GM21529 (cell line): ENCODE data around the gene GLB1L3.
A peak's percentile ranks its signal among the peaks of the same experiment; 100 is the strongest.
"Not testable (repeated sequence)": the region's sequence is repeated elsewhere in the genome, so short reads cannot be mapped to it uniquely, and the experiment has no call there.

Experiments used
- ATAC-seq: cut with Tn5 transposase; IDR thresholded peaks from one replicate; pipeline ENCODE4 v1.9.1; 2021; ENCODE audit not compliant: unreplicated experiment

The GLB1L3 gene

DNA sequence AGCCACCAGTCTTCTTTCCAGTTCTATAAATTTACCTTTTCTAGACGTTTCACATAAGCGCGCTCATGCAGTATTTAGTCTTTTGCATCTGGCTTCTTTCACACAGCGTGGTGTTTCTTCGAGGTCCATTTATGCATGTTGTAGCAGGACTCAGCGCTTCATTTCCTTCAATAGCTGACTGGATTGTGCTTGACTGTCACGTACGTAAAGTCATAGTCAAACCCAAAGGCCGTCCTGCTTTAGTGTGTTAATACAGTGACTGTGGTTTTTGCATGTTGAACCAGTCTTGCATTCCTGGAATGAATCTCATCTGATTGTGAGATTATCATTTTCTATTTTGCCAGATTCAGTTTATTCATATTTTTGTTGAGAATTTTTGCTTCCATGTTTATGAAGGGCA, 18.5 kb downstream of the GLB1L3 start:
- ATAC-seq, result no peak

DNA sequence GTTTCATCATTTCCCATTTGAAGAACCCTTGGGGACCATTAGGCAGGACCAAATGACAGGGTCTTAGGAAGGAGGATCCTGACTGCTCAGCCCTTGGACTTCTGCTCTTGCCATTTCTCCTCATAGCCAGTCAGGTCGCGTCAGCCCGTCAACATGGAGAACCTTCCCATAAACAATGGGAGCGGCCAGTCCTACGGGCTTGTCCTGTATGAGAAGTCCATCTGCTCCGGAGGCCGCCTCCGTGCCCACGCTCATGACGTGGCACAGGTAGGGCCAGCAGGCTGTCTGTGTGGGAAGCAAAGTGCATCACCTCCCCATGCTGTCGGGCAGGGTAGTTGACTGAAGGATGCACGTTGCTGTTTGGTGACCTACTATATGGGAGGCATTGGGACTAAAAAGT, 36.0 kb downstream of the GLB1L3 start:
- no peak for ATAC-seq

DNA sequence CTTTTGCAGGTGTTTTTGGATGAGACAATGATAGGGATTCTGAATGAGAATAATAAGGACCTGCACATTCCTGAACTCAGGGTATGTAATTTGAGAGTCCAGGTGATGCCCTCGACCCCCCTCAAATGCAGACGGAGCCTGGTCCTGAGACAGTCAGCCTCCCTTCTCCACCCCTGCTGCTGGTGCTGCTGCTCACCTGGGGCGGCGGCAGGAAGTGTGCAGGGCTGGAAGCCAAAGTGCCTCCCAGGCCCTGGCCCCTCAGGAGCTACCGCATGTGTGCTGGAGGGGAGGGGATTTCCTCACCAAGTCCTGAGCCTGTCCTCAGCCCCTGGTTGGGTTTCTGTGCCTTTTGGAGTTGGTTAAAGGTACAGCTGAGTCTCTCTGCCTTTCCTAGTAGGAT, 36.6 kb downstream of the GLB1L3 start:
- no peak for ATAC-seq

DNA sequence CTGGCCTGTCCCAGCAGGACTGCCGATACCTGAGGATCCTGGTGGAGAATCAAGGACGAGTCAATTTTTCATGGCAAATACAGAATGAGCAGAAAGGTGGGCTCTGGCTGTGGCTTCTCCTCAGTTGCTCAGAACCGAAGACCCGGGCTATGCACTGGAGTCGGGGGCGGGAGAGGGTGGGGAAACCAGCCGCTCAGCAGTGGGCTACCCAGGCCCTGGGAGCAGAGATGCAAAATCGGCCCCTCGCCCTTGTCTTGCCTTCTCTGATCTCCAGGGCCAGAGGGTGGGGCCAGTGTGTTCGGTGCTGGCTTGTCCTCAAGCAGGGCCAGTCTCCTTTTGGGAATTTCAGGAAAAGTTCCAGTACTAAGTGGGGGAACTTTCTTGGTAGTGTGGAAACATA, 37.2 kb downstream of the GLB1L3 start:
- no peak for ATAC-seq

DNA sequence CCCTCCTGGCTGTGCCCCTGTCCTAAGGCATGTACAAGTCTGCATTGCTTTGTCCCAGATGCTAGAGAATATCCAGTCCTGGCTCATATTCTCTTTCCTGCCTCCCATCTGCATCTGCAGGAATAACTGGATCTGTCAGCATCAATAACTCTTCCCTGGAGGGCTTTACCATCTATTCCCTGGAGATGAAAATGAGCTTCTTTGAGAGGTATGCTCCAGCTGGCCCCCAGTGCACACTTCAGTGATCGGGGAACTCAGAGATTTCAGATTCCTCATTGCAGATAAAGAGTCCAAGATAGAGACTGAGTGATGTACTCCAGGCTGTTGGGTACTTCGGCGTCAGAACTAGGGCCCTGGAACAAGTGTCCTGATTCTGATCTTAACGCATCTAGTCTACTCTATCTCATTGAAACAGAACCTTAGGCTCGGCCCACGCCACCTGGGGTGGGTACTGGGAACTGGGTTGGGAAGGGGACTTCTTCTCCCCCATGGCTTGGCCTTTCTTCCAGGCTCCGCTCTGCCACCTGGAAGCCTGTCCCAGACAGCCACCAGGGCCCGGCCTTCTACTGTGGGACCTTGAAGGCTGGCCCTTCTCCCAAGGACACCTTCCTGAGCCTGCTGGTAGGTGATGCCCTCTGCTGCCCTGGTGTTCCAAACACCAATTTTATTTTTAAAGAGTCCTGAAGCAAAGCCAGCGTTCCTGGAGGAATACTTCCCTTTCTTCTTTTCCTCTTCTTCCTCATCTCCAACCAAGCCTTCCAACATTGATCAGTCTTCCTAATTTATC, 37.8 kb downstream of the GLB1L3 start:
- ATAC-seq, result no peak

DNA sequence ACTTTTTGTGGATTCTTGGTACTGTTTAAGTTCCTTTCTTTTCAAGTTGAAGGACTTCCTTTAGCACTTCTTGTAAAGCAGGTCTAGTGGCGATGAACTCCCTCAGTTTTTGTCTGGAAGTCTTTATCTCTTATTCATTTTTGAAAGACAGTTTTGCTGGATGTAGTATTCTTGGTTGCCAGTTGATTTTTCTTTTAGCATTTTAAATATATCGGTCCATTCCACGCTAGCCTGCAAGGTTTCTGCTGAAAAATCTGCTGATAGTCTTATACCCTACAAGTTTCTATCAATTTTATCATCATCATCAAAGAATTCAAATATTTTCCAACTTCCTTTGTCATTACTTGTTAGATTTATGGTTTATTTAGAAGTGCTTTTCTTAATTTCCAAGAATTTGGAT, 40.9 kb downstream of the GLB1L3 start:
- no peak for ATAC-seq

DNA sequence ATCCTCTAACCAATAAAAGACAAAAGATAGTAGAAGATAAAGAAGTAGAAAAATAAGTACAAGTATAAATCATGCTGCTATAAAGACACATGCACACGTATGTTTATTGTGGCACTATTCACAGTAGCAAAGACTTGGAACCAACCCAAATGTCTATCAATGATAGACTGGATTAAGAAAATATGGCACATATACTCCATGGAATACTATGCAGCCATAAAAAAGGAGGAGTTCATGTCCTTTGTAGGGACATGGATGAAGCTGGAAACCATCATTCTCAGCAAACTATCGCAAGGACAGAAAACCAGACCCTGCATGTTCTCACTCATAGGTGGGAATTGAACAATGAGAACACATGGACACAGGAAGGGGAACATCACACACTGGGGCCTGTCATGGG, 45.2 kb downstream of the GLB1L3 start:
- not testable (repeated sequence) for ATAC-seq

DNA sequence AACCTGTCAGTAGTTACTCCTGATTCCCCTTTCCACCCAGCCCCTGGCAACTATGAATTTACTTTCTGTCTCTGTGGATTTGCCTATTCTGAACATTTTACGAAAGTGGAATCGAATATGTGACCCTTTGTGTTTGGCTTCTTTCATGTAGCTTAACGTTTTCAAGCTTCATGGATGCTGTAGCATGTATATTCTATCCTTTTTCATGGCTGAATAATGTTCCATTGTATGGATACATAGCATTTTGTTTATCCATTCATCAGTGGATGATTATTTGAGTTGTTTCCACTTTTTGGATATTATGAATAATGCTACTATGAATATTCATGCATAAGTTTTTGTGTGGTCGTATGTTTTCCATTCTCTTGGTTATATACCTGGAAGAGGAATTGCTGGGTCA, 46.4 kb downstream of the GLB1L3 start:
- ATAC-seq, result no peak

DNA sequence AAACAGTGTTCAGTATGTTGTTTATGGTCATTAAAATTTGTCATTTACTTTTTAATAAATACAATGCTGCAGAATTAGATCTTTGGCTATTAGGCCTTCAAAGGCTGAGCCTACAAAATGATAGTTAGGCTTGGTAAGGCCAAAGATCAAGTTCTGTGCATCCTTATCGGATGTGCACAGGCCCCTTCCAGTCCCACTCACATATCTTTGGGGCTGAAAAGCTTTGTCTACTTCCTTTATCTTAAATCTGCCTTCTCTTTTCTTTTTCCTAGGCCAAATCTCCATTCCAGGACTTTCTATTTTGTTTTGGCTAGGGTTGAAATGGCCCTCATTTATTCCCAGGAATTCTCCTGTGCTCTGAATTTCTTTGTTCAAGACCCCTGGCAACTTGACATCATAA, 52.3 kb downstream of the GLB1L3 start:
- no peak for ATAC-seq

DNA sequence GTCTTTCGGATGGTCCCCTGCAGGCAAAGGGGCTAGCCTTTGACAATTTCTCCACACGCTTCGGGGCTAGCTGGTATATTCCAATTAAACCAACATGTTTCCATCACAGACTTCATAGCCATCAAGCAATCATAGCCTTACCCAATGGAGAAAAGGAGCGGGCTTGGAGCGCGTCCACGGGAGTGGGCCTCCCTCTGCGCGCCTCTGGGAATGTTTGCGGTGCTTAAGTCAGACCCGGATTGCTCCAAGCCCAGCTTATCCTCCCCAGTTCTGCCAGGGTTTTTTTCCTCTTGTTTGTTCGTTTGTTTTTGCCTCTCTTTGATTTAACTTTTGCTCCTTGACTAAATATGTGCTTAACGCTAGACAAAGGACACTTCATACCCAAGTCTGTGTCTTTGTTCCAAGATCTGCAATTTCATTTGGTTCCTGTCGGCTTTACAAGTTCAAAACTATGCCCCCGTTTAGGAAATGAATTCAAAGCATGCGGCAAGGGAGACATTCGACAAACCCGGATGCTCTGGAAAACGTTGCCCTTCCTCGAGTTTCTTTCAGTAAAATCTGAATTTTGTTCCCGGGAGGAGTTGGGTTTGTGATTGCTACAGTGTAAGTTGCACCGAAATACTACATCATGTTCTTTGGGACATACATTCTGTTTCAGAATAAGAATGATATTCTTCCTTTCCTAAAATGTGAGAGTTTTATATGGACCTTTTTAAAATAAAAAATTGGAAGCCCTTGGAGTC, 54.6 kb downstream of the GLB1L3 start:
- no peak for ATAC-seq

DNA sequence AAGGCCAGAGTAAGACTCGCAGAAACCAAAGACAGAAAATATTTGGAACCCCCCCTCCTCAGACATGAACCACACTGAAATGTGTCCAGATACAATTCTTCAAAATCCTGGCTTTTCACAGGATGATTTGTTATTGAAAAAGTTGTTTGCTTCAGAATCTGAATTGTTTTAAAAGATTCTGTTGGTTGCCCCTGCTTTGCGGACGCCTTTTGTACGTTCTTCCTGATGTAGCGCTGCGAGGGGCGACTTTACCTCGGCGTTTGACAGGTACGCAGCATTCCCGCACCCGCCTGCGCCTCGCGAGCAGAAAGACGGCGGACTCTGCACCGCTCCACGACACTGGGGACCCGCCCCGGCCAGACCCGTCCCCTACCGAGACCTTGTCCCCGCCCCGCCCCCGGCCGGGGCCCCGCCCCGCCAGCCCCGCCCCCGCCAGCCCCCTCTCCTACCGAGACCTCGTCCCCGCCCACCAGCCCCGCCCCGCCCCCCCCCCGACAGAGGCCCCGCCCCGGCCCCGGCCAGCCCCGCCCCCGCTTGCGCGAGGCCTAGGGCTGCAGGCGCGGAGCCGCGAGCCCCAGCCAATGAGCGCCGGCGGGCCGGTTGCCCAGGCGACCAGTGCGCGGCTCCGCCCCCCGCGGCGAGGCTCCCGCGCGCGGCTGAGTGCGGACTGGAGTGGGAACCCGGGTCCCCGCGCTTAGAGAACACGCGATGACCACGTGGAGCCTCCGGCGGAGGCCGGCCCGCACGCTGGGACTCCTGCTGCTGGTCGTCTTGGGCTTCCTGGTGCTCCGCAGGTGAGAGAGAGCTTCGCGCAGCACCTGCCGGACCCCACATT, 55.4 kb downstream of the GLB1L3 start, which contains the start of gene GLB1L2:
TSS of gene GLB1L2 (plus strand) at position 635 of the 835 bp plus-strand sequence. CDS start at position 709, 74 bp downstream.
- peak; percentile 88 for ATAC-seq

DNA sequence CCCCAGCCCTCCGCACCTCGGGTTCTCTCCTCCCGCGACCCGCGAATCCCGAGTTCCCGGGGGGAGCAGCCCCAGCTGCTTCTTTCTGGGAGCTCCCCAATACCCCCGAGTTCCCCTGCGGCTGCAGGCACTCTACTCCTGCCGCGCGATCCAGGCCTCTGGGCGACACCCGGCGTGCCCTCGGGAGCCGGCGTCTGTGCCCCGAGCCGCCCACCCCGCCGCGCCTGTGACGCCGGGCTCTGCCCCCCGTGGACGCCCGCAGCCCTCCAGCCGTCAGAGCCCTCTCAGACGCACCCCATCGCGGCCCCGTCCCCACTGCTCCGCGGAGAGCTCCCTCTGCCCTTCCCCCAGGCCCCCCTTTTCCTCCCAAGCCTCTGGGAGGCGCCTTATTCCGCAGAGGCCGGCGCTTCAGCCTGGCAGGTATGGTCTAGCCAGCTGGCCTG, 56.0 kb downstream of the GLB1L3 start:
- ATAC-seq, result peak; percentile 20

DNA sequence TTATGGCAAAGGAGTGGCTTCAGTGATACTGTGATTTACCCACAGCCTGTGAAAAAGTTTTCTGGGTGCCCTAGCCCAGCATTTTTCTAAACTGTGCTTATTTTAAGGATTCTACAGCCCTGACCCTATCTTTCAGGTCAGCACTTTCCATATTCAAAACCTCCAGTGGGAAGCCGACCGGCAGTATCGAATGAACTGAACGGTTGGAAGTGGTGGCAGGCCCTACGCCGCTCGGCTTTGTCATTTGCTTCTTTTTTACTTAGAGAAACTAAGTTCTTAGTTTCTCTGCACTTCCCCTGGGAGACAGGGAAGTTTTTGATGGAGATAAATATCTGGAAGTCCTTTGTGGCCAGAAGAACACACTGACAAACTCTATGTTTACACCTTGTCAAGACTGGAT, 56.6 kb downstream of the GLB1L3 start:
- no peak for ATAC-seq

DNA sequence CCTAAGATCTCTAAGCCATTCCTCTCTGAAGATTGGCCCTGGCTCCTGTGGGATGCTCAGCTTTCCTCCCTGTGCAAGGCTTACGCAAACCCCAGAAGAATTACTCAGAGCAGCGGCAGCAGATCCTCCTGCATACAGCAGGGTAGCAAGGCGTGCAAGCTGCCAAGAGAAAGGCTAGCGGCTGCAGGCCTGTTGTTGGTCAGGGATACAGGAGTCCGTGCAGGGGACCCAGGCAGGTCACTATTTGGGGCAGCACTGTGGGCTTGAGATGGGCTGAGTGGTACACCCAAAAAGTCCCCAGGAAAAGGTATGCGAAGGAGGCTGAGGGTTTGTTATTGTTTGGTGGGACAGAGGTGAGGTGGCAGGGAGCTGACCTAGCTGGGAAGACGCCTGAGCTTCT, 57.1 kb downstream of the GLB1L3 start:
- no peak for ATAC-seq

DNA sequence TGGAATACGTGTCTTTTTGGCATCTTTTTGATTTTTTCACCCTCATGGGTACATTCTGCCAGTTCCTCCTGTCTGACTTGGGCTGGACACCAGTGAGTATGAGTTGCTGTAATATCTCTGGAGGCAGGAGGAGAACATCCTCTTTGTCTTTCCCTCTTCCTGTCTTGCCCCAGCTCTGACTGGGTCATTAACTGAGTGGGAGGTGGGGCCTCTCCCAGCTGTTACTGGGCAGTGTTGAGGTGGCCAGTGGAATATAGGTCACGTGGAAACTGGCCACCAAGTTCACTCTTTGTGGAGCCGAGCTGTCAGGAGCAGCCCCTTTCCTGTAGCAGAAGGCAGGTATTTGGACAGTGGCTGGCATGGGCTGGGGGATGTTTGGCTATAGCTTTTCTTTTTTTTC, 57.8 kb downstream of the GLB1L3 start:
- no peak for ATAC-seq

DNA sequence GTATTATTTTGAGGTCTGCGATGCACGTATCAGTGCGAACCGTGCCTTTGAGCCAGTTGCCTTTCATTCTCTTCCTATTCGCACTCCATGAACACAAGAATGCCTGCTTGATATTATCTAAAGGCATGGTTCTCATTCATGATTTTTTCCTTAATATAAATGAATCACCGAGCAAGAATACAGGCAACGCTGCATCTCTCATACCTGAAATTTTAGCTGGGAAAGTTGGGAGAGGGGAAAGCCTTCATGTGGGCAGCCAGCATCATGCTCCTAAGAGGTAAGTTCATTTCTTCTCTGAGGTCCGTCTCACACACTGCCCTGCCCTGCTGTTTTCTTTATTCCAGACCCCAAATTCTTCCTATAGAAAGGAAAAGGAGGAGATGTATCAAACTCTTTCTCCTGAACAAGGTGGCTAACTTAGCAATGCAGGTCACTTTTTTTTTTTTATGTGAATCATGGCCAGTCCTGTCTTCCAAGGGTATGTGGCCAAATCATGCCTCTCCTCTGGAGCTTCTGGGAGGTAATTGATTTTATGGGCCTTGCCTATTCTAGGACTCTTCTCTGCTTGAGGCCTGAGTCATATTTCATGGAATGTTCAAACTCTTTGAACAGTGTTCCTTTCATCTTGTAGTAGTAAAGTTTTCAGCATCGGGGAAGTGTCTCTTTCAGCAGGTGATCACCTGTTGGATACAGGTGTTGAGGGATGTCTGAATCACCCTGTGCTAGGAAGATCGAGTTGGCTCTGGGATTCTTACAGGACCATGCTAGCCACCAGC, 58.8 kb downstream of the GLB1L3 start:
- no peak for ATAC-seq

DNA sequence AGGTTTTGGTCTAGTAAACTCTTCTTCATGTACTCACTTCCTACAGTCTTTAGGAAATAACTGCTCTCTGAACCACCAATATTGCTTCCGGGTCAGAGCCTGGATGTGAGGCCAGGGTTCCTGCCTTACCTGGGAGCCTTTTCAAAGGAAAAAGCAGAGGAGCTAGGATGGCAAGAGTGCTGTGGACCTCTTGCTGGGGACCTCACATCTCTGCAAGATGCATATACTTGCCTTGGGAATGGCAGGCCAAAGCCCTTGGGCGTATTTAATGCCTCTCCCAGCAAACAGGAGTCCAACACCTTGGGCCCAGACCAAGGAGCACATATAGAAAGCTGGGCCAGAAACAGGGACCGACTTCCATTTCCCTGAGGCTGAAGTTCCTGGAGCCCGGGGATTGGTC, 60.9 kb downstream of the GLB1L3 start:
- ATAC-seq, result no peak

DNA sequence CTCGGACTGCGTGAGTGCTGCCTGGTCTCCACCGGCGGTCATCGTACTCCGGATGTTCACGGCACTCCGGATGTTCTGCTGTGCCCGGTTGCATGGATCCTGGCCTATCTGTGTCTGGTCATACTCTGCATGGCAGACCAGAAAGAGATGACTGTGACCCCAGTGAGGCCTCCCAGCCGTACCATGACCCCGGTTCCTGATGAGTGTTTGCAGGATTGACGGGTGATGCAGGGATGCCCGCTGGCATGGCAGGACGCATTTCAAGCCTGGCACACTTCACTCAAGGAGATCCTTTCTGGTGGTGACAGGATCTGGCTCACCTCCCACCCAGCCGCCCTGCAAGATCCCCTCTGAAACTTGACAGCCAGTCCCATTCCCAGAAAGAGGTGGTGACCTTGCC, 61.9 kb downstream of the GLB1L3 start:
- ATAC-seq, result no peak

DNA sequence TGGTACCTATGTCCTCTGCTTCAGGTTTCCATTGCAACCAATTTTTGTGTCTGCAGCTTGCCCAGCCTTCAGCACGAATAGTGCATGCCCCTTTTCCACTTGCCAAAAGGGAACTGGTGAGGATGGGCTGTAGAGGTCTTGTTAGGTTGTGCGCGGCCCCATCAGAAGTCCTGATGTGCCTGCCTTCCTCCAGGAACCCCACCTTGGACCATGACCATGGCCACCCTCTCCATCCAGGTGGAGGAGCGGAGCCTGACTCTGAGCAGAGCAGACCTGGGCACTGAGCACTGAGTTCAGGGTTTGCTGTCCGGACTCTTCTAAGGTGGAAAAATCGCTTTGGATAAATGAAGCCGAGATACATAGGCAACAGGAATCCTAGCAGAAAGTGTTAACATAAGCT, 62.5 kb downstream of the GLB1L3 start:
- ATAC-seq, result no peak

DNA sequence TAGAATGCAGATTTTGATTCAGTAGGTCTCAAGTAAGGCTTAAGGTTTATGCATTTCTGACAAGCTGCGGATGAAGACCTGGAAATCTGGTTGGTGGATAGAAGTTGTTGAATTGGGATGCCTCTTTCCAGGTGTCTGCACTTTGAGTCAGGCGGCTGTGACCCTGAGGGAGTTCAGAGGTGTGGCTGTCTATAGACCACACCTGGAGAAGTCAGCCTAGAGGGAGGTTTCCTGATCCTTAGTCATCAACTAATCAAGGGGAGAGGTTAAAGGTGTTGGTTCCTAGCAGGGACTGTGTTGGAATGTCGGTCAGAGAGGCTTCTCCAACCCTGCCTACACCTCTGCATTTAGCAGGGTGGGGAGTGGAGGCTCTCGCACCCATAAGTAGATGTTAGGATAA, 63.6 kb downstream of the GLB1L3 start:
- ATAC-seq, result no peak
